Suprapubic skin (tissue), 4 donors: ENCODE measurements around the gene ZNF771. TPM values are rescaled to one million over a fixed set of nuclear protein-coding genes. Genes with fewer than 3 reads are reported as not detected.

Experiments
- DNase-seq, 2 donors: peaks; one replicate each; pipeline ENCODE4 v3.0.0-alpha.2; 2019; ENCODE audit warnings: low spot score in 2 of 2
- H3K27ac ChIP-seq: fragments of 200-600 bp; sonication (generic); one replicate; pipeline ENCODE4 v1.5.1; 2019
- H3K27me3 ChIP-seq: fragments of 200-600 bp; sonication (generic); one replicate; pipeline ENCODE4 v1.5.1; 2019
- H3K36me3 ChIP-seq: fragments of 200-600 bp; sonication (generic); one replicate; pipeline ENCODE4 v1.5.1; 2019
- H3K4me1 ChIP-seq: fragments of 200-600 bp; sonication (generic); one replicate; pipeline ENCODE4 v1.5.1; 2019
- H3K4me3 ChIP-seq: fragments of 200-600 bp; sonication (generic); one replicate; pipeline ENCODE4 v1.5.1; 2019; ENCODE audit warnings: mild to moderate bottlenecking
- H3K9me3 ChIP-seq: fragments of 200-600 bp; sonication (generic); one replicate; pipeline ENCODE4 v1.5.1; 2019
- CTCF ChIP-seq, 2 donors: fragments of 200-600 bp in 1 of 2; fragments of 450-650 bp in 1 of 2; sonication (generic) in 1 of 2; IDR thresholded peaks; one replicate each; pipeline ENCODE4 v1.5.1; 2016 to 2019; ENCODE audit warnings: antibody characterized with exemption in 2 of 2, mild to moderate bottlenecking in 1 of 2, moderate library complexity in 1 of 2
- EP300 ChIP-seq: sonication (generic); formaldehyde crosslinking; IDR thresholded peaks from one replicate; pipeline ENCODE4 v1.6.1; 2017; ENCODE audit warnings: antibody characterized with exemption
- POLR2A ChIP-seq, 2 donors: fragments of 450-650 bp; IDR thresholded peaks; one replicate each; pipeline ENCODE4 v1.6.1; 2017; ENCODE audit warnings: antibody characterized with exemption in 2 of 2, mild to moderate bottlenecking in 2 of 2, moderate library complexity in 2 of 2
- POLR2AphosphoS5 ChIP-seq, 3 donors: sonication (generic); formaldehyde crosslinking; IDR thresholded peaks; one replicate each; pipeline ENCODE4 v1.6.1; 2017; ENCODE audit warnings: antibody characterized with exemption in 3 of 3
- WGBS: methylation state at CpG from one replicate; pipeline ENCODE4 v1.1.5; 2018; 5-methylcytosine and 5-hydroxymethylcytosine counted together
- total RNA-seq, 4 donors: library from RNA; depleted of rRNA; stranded (reverse); fragments of >200 nt; gene quantifications; one replicate each; pipeline ENCODE4 v1.1.0, GENCODE V29; 2016

ZNF771 gene
- total RNA-seq, 4 donors from 2014 or later: 4.9 to 14.3 (median 7.3) TPM

- Histone ChIP-seq H3K4me3 (no peak overlapping the region), H3K4me1 (peaks cover 17% of the 10 kb centered on the region), H3K36me3 (peaks cover 33% of the 10 kb centered on the region), H3K9me3 (no peaks in the 10 kb centered on the region), H3K27me3 (no peaks in the 10 kb centered on the region), H3K27ac (no peak overlapping the region)
- no peak for TF ChIP-seq EP300
- no peak for TF ChIP-seq POLR2A (IDR thresholded peaks at IDR 0.05)
- TF ChIP-seq CTCF (IDR thresholded peaks at IDR 0.05): no peak
- no peak for TF ChIP-seq POLR2AphosphoS5 (IDR thresholded peaks at IDR 0.05)
- no peak for DNase-seq
- WGBS: 79% methylated on average over 5 of the region's 5 CpGs
These were observed 13.6 kb downstream of the ZNF771 start for GRCh38 chr16:30421010-30421409.

- no peak for DNase-seq
- H3K27ac ChIP-seq: no peak overlapping the region
- no peaks in the 10 kb centered on the region for H3K9me3 ChIP-seq
- peaks cover 21% of the 10 kb centered on the region for H3K4me1 ChIP-seq
- H3K36me3 ChIP-seq: peaks cover 19% of the 10 kb centered on the region
- H3K27me3 ChIP-seq: no peaks in the 10 kb centered on the region
- H3K4me3 ChIP-seq: no peak overlapping the region
- TF ChIP-seq POLR2AphosphoS5 (IDR thresholded peaks at IDR 0.05): no peak
- TF ChIP-seq POLR2A (IDR thresholded peaks at IDR 0.05): no peak
- TF ChIP-seq CTCF (IDR thresholded peaks at IDR 0.05): no peak
- TF ChIP-seq EP300: no peak
- WGBS: 92% methylated on average over 4 of the region's 4 CpGs
These were observed 20.6 kb downstream of the ZNF771 start for GRCh38 chr16:30428055-30428454.

GRCh38 chr16:30429418-30429677 is 21.9 kb downstream of the ZNF771 start:
- 0% methylated on average over 11 of the region's 11 CpGs for WGBS

DNA sequence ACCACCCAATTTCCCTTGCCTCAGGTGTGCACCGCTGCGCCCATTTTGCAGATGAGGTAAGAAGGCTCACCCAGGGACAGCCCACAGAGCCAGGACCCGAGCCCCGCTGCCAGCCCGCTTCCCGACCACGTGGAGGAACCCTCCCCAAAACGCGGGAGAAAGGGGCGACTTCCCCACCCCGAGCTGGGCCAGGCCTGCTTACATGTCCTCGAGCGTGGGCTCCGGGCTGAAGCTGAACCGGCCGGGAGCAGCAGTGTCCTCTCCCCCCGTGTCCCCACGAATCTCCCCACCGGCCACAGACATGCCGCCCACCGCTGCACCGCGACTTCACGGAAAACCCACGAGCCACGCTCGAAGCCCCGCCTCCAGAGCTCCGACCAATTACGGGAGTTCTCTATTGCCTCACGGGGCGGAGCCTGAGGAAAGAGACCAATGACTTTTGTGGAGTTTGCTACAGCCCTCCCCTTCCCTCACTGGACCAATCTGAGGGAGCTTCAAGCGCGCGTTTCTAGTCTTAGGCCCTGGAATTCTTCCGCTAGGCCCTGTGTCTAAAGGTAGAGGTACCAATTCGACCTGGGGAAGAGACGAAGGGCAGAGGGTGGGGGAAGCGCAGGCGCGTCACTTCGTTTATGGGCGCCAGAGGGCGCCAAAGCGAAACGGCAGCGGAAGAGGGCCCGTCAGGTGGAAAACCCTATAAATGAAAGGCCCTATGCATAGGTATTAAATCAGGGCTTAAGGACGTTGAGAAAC is 22.4 kb downstream of the ZNF771 start, which contains the start of gene DCTPP1:
TSS of gene DCTPP1 (minus strand) at position 353 of the 750 bp plus-strand sequence. CDS start at position 303, 50 bp downstream.
- peaks cover 21% of the 10 kb centered on the region for H3K4me1 ChIP-seq
- H3K9me3 ChIP-seq: no peaks in the 10 kb centered on the region
- H3K27me3 ChIP-seq: no peaks in the 10 kb centered on the region
- peak within 1 kb of the TSS; percentile 46 for H3K27ac ChIP-seq
- H3K4me3 ChIP-seq: peak within 1 kb of the TSS; percentile 57
- H3K36me3 ChIP-seq: peaks cover 1% of the 10 kb centered on the region
- under 1% methylated on average over 46 of the region's 49 CpGs for WGBS
- no peak for TF ChIP-seq POLR2A (IDR thresholded peaks at IDR 0.05)
- peak in 2 of 3 donors; percentile 59 to 88 for TF ChIP-seq POLR2AphosphoS5 (IDR thresholded peaks at IDR 0.05)
- peak; percentile 69 to 81 for TF ChIP-seq CTCF (IDR thresholded peaks at IDR 0.05)
- peak; percentile 97 to 98 for DNase-seq

More at GRCh38 chr16:30429418-30429677, 21.9 kb downstream of the ZNF771 start:
- no peak for DNase-seq
- Histone ChIP-seq H3K27ac (peak overlapping the region; percentile 46), H3K27me3 (no peaks in the 10 kb centered on the region), H3K36me3 (peaks cover 6% of the 10 kb centered on the region), H3K4me1 (peaks cover 21% of the 10 kb centered on the region), H3K9me3 (no peaks in the 10 kb centered on the region), H3K4me3 (peak overlapping the region; percentile 57)
- no peak for TF ChIP-seq CTCF (IDR thresholded peaks at IDR 0.05)
- no peak for TF ChIP-seq POLR2A (IDR thresholded peaks at IDR 0.05)
- TF ChIP-seq EP300: no peak
- TF ChIP-seq POLR2AphosphoS5 (IDR thresholded peaks at IDR 0.05): no peak

GRCh38 chr16:30430428-30430970 is 23.1 kb downstream of the ZNF771 start:
- Histone ChIP-seq H3K4me3 (peak overlapping the region; percentile 57), H3K36me3 (no peaks in the 10 kb centered on the region), H3K27me3 (no peaks in the 10 kb centered on the region), H3K4me1 (peaks cover 21% of the 10 kb centered on the region), H3K9me3 (no peaks in the 10 kb centered on the region), H3K27ac (no peak overlapping the region)
- no peak for TF ChIP-seq EP300
- no peak for TF ChIP-seq CTCF (IDR thresholded peaks at IDR 0.05)
- TF ChIP-seq POLR2A (IDR thresholded peaks at IDR 0.05): no peak
- TF ChIP-seq POLR2AphosphoS5 (IDR thresholded peaks at IDR 0.05): no peak
- WGBS: 61% methylated on average over 13 of the region's 19 CpGs
- DNase-seq: peak in 1 of 2 donors; percentile 69
